Parathyroid adenoma (tissue), 2 donors: ENCODE data around the gene DNAAF8.

Source experiments
- H2AFZ ChIP-seq: fragments of 300-600 bp; sonication (generic); one replicate; pipeline ENCODE4 v1.7.0; 2017; ENCODE audit warnings: antibody characterized with exemption, mild to moderate bottlenecking
- H3K27ac ChIP-seq: fragments of 300-600 bp; sonication (generic); one replicate; pipeline ENCODE4 v1.7.0; 2017
- H3K27me3 ChIP-seq: fragments of 300-600 bp; sonication (generic); one replicate; pipeline ENCODE4 v1.7.0; 2017; ENCODE audit warnings: low read length; ENCODE audit not compliant: control insufficient read depth, insufficient read depth
- H3K36me3 ChIP-seq: fragments of 300-600 bp; sonication (generic); one replicate; pipeline ENCODE4 v1.7.0; 2017; ENCODE audit warnings: low read length; ENCODE audit not compliant: control insufficient read depth, insufficient read depth
- H3K4me1 ChIP-seq: fragments of 300-600 bp; sonication (generic); one replicate; pipeline ENCODE4 v1.7.0; 2017; ENCODE audit warnings: control low read depth
- H3K4me2 ChIP-seq: fragments of 300-600 bp; sonication (generic); one replicate; pipeline ENCODE4 v1.7.0; 2017; ENCODE audit warnings: low read length
- H3K4me3 ChIP-seq: fragments of 300-600 bp; sonication (generic); one replicate; pipeline ENCODE4 v1.7.0; 2017; ENCODE audit warnings: low read depth, low read length
- H3K79me2 ChIP-seq: fragments of 300-600 bp; sonication (generic); one replicate; pipeline ENCODE4 v1.7.0; 2017; ENCODE audit warnings: control low read depth
- H3K9ac ChIP-seq: fragments of 300-600 bp; sonication (generic); one replicate; pipeline ENCODE4 v1.7.0; 2017; ENCODE audit warnings: mild to moderate bottlenecking
- H3K9me3 ChIP-seq: fragments of 300-600 bp; sonication (generic); one replicate; pipeline ENCODE4 v1.7.0; 2017; ENCODE audit warnings: low read length; ENCODE audit not compliant: control insufficient read depth
- CTCF ChIP-seq: fragments of 300-600 bp; sonication (generic); IDR thresholded peaks from one replicate; pipeline ENCODE4 v1.7.0; 2017; ENCODE audit warnings: antibody characterized with exemption, mild to moderate bottlenecking
- donor health status: primary hyperparathyroidism.

The DNAAF8 gene

GRCh38 chr16:4745274-4745569, 10.9 kb downstream of the DNAAF8 start:
- Histone ChIP-seq H2AFZ (no peak overlapping the region), H3K27ac (no peak overlapping the region), H3K4me1 (peaks cover 9% of the 10 kb centered on the region), H3K36me3 (no peaks in the 10 kb centered on the region), H3K9me3 (no peaks in the 10 kb centered on the region), H3K79me2 (no peaks in the 10 kb centered on the region), H3K4me2 (no peak overlapping the region), H3K27me3 (no peaks in the 10 kb centered on the region), H3K9ac (no peak overlapping the region), H3K4me3 (no peak overlapping the region)
- no peak for TF ChIP-seq CTCF

- H3K79me2 ChIP-seq, result no peaks in the 10 kb centered on the region
- H3K4me3 ChIP-seq, result no peak overlapping the region
- no peak for TF ChIP-seq CTCF
- H3K36me3 ChIP-seq, result no peaks in the 10 kb centered on the region
- no peak overlapping the region for H3K4me2 ChIP-seq
- H3K4me1 ChIP-seq, result peaks cover 9% of the 10 kb centered on the region
- no peaks in the 10 kb centered on the region for H3K27me3 ChIP-seq
- H3K9me3 ChIP-seq, result no peaks in the 10 kb centered on the region
- H3K27ac ChIP-seq, result no peak overlapping the region
- H3K9ac ChIP-seq, result no peak overlapping the region
- no peak overlapping the region for H2AFZ ChIP-seq
These were observed 11.9 kb downstream of the DNAAF8 start for GRCh38 chr16:4746215-4746614.

GRCh38 chr16:4746991-4747574, 12.7 kb downstream of the DNAAF8 start:
- Histone ChIP-seq H3K27ac (no peak overlapping the region), H3K4me1 (peaks cover 9% of the 10 kb centered on the region), H3K36me3 (no peaks in the 10 kb centered on the region), H3K4me2 (no peak overlapping the region), H3K27me3 (no peaks in the 10 kb centered on the region), H3K4me3 (no peak overlapping the region), H3K9ac (no peak overlapping the region), H3K79me2 (no peaks in the 10 kb centered on the region), H3K9me3 (no peaks in the 10 kb centered on the region), H2AFZ (no peak overlapping the region)
- TF ChIP-seq CTCF, result no peak

- no peaks in the 10 kb centered on the region for H3K27me3 ChIP-seq
- H3K36me3 ChIP-seq, result no peaks in the 10 kb centered on the region
- H3K27ac ChIP-seq, result no peak overlapping the region
- H3K9ac ChIP-seq, result no peak overlapping the region
- no peak overlapping the region for H3K4me3 ChIP-seq
- no peak overlapping the region for H3K4me2 ChIP-seq
- no peak for TF ChIP-seq CTCF
- H3K9me3 ChIP-seq, result no peaks in the 10 kb centered on the region
- H3K4me1 ChIP-seq, result peaks cover 6% of the 10 kb centered on the region
- H2AFZ ChIP-seq, result no peak overlapping the region
- no peaks in the 10 kb centered on the region for H3K79me2 ChIP-seq
These were observed 13.8 kb downstream of the DNAAF8 start for GRCh38 chr16:4747906-4748681.
